ENCODE data around the gene RIMBP2.
"Not testable (repeated sequence)": the region's sequence is repeated elsewhere in the genome, so short reads cannot be mapped to it uniquely, and the experiment has no call there.

RIMBP2 gene

DNA sequence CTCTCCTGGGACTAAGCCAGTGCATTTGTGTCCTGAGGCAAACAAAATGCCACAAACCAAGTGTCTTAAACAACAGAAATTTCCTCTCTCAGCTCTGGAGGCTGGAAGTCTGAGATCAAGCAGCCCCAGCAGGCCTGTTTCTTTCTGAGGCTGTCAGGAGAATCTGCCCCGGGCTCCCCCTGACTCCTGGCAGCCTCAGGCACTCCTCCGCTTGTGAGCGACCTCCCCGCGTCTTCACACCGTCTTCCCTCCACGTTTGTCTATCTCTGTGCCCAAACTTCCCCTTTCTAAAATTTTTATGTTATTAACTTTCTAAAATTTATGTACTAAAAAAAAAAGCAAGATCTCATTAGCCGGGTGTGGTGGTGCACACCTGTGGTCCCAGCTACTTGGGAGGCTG is 59.7 kb downstream of the RIMBP2 start:
- DNase-seq (ENCODE audit: low read depth): no peak

- no peak for DNase-seq (ENCODE audit: low read depth)
These were observed 60.2 kb downstream of the RIMBP2 start for GRCh38 chr12:130655881-130656280.

DNA sequence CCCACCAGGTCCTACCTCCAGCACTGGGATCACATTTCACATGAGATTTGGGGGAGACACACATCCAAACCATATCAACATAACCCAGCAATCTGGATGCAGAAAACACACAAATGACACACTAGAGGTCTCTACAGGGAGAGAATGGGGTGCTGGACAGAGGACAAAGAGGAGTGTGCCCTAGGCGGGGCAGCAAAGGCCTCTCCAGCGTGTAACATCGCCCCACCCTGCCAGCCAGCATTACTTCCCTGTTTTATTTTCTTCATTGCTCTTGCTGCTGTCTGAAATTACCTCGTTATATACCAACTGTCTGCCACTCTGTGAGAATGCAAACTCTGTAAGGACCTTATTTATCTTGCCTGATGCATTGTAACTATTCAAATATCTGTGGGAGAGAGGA is 61.1 kb downstream of the RIMBP2 start:
- DNase-seq (ENCODE audit: low read depth): no peak

- DNase-seq (ENCODE audit: low read depth): no peak
These were observed 64.7 kb downstream of the RIMBP2 start for GRCh38 chr12:130651188-130651959.

- no peak for DNase-seq (ENCODE audit: low read depth)
These were observed 66.0 kb downstream of the RIMBP2 start for GRCh38 chr12:130650131-130650530.

DNA sequence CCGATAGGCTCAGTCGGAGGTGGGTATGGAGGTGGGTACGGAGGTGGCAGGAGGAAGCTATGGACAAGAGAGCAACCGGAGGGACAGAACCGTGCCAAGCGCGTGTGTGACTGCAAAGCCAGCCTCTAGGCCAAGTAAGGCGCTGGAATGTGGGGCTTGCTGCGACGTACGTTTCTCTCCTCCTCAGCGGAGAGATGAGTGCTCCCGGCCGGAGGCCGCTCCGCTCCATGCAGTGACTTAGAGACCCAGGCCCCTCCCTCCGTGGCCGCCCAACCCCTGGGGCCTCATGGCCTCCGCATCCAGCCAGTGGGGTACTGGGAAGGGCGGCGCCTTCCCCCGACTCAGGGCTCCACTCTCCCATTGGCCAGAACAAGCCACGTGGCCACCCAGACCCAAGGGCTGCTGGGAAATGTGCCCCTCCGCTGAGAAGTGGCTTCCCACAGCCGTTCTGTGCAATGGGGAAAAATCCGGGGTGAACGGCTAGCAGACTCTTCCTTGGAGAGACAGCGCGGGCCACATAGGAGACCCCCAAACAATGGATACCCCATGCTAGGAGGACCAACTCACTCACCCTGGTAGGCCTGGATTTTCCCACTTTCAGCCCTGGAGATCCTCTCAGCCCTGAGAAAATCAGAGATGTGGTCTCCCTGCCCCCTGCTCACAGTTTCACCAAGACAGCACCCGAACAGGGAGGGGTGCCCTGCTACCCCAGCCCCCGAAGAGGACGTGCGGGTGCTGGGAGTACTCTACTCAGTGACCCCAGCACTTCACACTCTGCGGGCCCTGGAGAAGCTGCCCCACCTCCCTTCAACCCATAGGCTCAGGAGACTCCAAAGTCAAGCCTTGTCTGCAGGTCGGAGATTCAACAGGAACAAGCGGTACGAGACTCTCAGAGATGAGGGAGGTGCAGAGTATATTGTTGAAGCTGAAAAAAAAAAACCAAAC is 66.7 kb downstream of the RIMBP2 start:
- no peak for DNase-seq (ENCODE audit: low read depth)

- no peak for DNase-seq (ENCODE audit: low read depth)
These were observed 68.3 kb downstream of the RIMBP2 start for GRCh38 chr12:130647814-130648213.

- DNase-seq (ENCODE audit: low read depth): no peak
These were observed 69.3 kb downstream of the RIMBP2 start for GRCh38 chr12:130646716-130647370.

GRCh38 chr12:130646191-130646590 is 69.9 kb downstream of the RIMBP2 start:
- not testable (repeated sequence) for DNase-seq (ENCODE audit: low read depth)

DNA sequence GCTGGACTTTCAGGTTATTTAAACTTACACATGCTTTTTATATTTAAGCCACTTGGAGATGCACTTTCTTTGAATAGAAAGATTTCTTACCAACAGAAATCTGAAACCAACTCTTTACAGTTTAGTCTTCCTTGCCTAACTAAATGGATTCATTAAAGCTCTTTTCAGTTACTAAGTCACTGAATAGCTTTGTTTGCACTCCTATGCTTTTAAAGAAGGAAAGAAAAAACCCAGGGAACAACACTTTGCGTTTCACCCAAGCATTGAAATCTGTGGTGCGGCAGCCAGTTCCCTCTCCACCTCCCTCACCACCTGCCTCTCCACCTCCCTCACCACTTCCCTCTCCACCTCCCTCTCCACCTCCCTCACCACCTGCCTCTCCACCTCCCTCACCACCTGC is 70.3 kb downstream of the RIMBP2 start:
- no peak for DNase-seq (ENCODE audit: low read depth)

- DNase-seq (ENCODE audit: low read depth): no peak
These were observed 71.5 kb downstream of the RIMBP2 start for GRCh38 chr12:130644566-130644965.

DNA sequence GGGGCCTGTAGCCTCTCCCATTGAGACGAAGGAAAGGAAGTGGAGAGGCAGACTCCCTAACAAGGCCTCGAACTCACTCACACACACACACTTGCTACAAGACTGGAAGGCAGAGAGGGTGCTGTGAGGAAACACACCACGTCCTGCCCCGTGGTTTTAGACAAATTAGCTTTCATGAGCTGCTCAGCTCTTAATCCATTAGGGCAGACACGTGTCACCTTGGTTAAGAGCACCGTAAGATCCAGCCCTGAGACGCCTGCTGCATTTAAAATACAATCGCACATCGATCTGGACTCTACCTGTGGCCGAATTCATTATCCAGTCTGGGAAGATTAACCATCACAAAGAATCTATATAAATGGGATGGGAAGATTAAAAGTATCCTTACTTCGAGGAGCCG is 72.0 kb downstream of the RIMBP2 start:
- no peak for DNase-seq (ENCODE audit: low read depth)

DNA sequence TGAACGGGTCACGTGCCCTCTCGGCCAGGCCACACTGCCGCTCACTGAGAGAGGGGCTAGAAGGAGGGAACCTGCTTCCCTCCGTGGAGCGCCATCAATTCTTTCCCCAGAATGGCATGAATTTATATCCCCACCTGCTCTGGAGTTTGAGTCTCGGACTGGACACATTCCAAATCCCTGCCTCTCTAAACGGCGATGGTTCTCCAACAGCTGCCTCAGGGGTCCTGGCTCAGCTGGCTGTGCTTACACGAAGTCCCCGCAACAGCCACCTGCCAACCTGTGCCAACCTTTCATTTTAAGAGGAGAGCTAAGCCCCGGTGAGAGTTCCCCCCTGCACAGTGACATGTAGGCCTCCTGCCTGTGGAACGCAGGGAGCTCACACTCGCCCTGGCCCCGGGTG is 73.2 kb downstream of the RIMBP2 start:
- DNase-seq (ENCODE audit: low read depth): no peak

DNA sequence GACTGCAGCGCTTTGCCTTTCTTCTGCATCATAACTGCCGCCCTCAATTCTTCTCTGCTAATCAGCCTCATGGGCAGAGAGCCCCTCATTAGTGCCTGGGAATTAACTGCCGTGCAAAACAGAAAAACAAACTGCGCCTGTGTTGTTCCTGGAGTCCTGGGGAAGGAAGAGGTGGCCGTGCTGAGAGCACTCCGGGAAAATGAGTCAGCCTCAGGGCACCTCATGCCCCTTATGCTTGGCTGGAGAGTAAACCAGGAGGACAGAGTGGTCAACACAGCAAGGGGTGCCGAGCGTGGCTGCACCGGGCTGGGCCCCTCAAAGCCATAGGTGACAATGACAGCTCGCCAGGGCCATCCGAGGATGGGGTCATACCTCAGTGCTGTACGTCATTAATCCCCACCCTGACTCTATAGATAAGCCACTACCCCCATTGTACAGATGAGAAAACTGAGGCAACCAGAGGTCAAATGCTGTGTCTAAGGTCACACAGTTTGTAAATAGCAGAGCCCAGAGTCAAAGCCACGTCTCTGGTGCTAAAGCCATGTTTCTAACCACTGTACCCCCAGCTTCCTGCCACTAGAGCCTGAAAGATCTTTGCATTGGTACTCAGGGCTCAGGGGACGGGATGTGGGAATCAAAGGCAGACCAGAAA is 74.4 kb downstream of the RIMBP2 start:
- DNase-seq (ENCODE audit: low read depth): no peak

DNA sequence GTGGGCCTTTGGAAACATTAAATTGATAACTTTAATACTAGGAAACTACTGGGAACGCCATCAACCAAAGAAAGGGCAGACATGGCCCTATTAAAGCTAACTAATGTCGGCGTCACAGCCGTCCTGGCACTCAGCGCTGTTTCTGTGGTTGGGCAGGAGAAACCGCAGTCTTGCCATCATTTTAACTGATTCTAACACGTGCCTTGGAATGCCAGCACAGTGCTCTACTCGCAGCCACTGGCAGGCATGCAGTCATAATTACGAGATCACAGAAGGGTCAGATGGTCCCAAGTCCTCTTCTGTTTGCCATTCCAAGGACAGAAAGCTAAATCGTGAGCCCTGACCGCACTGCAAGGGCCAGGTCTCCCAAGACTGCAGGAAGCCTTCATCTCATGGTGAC is 75.2 kb downstream of the RIMBP2 start:
- no peak for DNase-seq (ENCODE audit: low read depth)

GRCh38 chr12:130640496-130640895 is 75.6 kb downstream of the RIMBP2 start:
- DNase-seq (ENCODE audit: low read depth): no peak

DNA sequence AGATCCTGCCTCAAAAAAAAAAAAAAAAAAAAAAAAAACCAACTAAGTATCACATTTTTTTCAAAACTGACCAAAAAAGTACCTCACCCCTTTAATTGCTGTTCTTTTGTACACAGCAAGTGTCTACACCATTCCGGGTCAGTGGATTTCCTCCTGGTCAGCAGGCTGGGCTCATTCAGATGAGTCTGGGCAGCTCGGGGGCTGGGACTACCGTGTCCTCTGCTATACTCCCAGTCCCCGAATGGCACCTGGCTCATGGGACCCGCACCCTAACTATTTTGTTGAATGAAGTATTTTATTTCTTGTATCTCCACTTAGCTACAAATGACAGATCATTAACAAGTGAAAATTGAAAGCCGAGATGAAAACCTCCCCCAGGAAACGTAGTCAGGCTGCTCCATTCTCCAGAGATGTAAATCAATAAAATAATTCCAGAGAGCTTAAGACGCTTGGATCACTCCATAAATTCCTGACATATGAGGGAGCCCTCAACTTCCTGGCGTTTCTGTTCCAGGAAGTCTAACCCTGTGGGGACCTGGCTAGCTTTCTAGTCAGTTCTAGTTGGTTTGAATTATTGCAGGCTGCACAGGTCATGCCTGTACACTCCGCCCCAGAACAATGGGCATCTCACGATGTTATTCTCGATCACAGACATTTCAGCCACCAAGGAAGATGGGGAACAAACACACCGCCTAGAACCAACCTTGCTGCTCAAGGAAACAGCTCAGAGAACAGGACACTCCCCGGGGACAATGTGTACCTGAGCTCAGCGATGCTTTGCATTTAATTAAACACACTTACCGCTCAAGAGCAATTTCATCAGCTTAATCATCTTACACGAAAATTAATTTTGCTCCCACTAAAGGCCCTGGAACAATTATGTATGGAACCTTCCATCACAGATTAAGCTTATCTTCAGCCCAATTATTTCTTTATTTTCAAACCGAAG is 76.3 kb downstream of the RIMBP2 start:
- DNase-seq (ENCODE audit: low read depth): no peak

DNA sequence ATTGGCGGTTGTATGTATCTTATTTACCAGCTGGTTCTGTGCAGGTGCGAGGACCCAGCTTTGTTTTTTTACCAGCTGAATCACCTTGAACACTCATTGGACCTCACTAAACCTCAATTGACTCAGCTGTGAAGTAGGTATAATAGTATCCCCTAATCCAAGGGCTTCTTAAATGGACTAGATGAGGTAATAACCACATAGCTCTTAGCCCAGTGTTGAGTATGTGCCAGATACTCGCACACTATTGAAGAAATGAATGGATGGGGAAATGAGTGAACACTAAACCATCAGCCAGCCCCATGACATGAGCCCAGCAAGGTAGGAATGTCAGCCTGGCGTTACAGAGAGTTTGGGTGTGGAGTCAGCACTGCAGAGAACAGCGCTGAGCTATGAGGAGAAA is 79.7 kb downstream of the RIMBP2 start:
- no peak for DNase-seq (ENCODE audit: low read depth)

GRCh38 chr12:130634866-130635265 is 81.2 kb downstream of the RIMBP2 start:
- no peak for DNase-seq (ENCODE audit: low read depth)

DNA sequence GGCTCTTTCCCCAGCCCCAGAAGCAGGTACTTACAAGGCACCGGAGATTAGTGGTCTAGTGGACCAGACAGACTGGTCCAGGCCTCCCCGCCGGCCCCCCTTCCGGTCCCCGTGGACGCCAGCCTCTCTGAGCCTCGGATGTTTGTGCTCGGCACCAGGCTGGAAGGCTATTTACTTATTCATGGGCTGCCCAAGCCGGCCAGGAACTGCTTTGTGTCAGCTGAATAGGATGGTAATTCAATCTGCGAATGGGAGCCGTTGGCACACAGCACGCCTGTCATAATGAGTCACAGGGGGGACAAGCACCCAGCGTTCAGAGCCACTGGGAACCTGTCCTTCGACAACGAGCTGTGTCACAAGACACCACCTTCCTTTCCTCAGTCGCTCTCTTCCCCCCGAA is 82.3 kb downstream of the RIMBP2 start:
- DNase-seq (ENCODE audit: low read depth): no peak

DNA sequence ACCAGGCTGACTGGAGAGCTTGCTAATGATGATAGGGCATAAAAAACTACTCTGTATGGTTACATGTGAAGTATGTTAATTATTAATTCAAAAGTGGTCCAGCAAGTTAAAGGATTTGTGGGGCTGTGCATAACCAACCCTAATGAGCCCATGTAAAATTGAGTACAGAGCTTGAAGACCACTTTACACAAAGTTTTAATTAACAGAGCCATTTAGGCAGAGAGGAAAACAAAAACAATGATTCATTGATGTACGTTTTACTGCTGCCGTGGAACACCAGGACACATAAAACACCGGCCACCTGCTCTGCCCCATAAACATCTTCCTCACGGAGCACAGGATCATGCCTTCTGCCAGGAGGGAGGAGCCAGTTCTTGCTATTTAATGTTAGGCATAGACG is 83.5 kb downstream of the RIMBP2 start:
- no peak for DNase-seq (ENCODE audit: low read depth)
